GM21723 (cell line): ENCODE data around the gene ATF5.

ENCODE experiments used
- ATAC-seq: cut with Tn5 transposase; IDR thresholded peaks from one replicate; pipeline ENCODE4 v1.9.1; 2021; ENCODE audit warnings: mild to moderate bottlenecking, moderate library complexity; ENCODE audit not compliant: unreplicated experiment

The ATF5 gene

GRCh38 chr19:49894879-49895565 lies 34.0 kb upstream of the ATF5 start:
- ATAC-seq, result no peak

GRCh38 chr19:49895566-49896297 lies 33.3 kb upstream of the ATF5 start:
- no peak for ATAC-seq

DNA sequence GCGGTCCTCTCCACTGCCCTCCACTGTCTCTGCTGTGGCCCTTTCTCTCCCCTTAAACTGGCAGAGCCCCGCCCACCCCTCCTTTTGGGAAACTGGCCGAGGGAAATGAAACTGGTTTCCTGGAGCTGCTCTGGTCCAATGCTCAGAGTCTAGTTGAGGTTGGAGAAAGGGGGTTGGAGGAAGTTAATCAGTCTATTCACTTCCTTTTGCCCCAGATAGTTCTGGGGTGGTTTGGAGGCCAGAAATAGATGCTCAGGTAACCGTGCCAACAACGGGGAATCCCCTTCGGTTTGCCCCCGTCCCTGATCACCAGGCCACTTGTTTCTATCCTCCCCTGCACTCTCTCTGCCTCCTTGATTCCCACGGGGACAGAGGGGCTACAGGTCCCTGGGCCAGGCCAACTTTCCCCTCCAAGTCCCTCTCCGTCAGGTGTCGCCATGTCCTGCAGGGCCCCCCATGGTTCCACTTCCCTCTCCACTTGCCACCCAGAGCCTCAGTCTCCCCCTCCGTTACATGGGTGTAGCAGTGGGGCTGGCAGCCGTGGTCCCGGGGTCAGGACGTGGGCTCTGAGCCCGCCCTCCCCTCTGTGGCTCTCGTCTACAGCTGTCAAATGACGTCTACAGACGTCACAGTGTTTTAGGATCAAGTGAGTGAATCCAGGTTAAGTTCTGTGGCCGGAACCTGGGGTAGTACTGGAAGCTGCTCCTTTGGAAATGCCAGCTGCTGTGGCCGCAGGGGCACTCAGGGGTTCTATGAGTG lies 32.0 kb upstream of the ATF5 start, which contains the start of gene IL4I1:
TSS of gene IL4I1 (minus strand) at position 25 of the 759 bp plus-strand sequence. CDS start 727 bp downstream, outside the sequence.
- ATAC-seq, result peak; percentile 47

GRCh38 chr19:49904136-49904535 lies 24.9 kb upstream of the ATF5 start:
- no peak for ATAC-seq

- ATAC-seq, result no peak
Measured at GRCh38 chr19:49906879-49907564, 22.0 kb upstream of the ATF5 start.

GRCh38 chr19:49907745-49908446 lies 21.1 kb upstream of the ATF5 start:
- ATAC-seq, result no peak

DNA sequence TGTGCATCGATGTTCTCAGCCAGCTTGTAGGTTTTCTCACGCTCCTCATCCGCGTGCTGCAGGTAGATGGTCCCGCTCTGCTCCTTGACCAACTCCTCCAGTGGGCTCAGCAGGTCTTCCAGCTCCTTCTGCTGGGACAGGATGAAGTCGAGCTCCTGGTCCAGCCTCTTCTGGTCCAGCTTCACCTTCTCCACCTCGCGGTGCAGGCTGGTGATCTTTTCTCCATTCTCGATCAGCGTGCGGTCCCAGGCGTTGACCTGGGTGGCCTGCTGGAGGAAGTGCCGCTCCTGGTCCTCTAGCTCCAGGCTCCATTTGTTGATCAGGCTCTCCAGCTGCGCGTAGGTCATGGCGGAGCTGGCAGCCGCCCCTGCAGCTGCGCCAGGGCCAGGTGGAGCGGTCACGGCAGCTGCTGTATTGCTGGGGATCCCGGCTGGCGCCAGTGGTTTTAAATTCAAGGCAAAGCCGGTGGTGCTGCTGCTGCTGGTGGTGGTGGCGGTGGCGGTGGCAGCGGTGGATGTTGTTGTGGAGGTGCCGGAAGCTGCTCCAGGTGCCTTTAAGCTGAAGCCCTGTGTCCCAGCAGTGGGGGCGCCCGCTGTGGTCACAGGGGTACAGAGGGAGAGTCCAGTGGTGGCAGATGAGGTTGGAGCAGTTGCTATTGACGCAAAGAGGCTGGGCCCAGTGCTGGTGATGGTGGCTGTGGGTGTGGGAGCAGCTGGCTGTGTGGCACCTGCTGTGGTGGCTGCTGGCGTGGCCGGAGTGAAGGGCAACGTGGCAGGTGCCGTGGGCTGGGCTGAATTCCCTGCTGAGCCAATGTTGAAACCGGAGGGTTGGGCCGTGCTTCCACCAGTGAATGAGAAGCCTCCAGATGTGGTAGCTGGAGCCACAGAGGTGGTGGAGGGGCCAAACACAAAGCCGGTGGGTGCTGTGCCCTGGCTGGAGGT lies 20.3 kb upstream of the ATF5 start:
- no peak for ATAC-seq

- no peak for ATAC-seq
Measured at GRCh38 chr19:49910179-49910578, 18.8 kb upstream of the ATF5 start.

DNA sequence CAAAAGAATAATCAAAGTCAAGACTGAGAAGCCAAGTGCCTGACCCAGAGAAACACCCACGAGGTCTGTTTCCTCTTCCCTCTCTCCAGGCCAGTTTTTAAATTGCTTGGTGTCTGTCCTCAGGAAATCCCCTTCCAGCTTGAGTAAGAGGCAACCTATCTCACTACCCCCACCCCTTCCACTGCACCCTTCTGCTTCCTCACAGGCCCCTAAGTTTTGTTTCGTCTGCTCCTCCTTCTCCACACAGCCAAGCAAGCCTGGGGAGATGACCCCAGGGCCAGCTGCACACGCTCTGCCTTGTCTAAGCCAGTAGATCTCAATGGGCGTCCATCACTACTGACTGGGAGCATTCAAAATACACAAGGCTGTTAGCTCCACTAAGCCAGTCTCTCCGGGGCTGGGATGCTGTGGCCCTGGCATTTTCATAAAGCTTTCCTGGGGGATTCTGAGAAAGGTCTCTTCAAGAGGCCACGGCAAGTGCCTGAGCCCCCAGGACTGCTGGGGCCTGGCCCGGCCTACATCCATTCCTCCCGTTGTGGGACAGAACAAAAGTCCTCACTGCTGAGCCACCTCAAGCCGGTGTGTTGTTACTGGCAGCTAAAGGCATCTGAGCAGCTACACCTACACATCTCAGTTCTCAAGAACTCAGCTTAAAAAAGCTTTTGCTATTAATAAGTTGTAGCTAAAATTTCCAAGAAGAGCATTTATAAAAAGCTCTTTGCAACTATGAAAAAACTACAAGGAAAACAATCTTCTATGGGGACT lies 17.4 kb upstream of the ATF5 start:
- peak; percentile 30 for ATAC-seq

DNA sequence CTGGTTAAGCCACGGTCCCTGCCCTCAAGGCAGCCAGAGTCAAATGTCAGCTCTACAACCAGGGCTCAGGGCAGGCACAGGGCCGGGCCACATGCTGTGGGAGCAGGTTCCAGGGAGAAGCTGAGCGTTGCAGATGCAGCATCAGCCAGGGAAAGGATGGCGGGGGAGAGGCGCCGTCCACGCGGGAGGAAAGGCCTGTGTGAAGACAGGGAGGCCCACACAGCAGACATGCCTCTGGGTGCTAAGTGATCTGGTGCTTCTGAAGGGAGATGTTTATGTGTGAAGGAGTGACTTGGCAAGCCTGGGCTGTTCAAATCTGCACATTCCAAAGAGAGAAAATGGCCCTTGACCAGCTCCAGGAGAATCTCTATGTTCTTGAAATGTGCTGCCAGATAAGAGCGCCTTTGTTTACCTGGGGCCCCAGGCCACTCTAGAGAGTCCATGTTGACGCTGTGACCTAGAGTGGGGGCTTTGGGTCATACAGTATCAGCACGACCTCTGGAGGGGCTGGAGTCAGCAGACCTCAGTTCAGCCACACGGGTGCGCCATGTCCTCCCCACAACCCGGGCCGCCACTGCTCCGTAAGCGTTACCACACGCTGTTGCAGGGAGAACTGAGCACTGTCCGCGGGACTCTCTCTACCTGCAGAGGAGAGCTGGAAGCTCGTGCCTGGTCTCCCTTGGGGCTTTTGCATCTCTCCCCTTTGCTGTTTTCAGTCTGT lies 15.9 kb upstream of the ATF5 start:
- no peak for ATAC-seq

DNA sequence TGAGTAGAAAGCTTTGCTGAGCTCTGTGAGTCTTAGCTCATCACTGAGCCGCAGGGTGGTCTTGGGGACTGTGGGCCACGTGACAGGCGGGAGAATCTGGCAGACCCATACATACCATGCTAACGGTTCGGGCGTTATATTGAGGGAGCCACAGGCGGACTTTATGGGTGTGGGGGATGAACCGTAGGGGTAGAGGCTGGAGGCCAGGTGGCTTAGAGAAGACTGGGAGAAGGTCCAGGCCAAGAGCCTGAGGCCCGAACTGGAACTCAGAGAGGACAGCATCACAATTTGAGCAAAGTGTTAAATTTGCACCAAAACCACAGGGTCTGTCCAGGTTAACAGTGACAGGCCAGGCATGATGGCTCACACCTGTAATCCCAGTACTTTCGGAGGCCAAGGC lies 15.3 kb upstream of the ATF5 start:
- ATAC-seq, result no peak

DNA sequence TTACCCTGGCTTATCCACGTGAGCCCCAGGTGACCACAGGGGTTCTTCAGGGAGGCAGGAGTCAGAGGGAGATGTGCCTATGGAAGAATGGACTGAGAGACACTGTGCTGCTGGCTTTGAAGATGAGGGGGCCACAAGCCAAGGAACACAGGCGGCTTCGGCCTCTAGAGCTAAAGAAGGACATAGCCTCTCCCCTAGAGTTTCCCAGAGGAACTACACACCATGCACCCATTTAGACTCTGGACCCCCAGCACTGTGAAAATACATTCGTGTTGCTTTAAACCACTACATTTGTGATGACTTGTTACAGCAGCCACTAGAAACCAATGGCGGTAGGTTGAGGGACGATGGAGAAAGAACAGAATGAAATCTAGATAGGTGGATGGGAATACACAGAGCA lies 13.7 kb upstream of the ATF5 start:
- no peak for ATAC-seq

- no peak for ATAC-seq
Measured at GRCh38 chr19:49916839-49917733, 11.9 kb upstream of the ATF5 start.

GRCh38 chr19:49918089-49918488 lies 10.9 kb upstream of the ATF5 start:
- ATAC-seq, result no peak

GRCh38 chr19:49920624-49921363 lies 8.2 kb upstream of the ATF5 start:
- ATAC-seq, result no peak
